SHP77 (cell line): ENCODE results near the gene SRP54.
A peak's percentile ranks its signal among the peaks of the same experiment; 100 is the strongest.
"Not testable (repeated sequence)": the region's sequence is repeated elsewhere in the genome, so short reads cannot be mapped to it uniquely, and the experiment has no call there.

Experiments
- DNase-seq, 2 experiments: peaks; one replicate each; lab custom pipeline; 2025; lab: John Stamatoyannopoulos, UW

SRP54 gene

GRCh38 chr14:34982421-34983147, at the start of gene SRP54:
Gene SRP54 (plus strand): TSS chr14:34982992. CDS start chr14:34996710, 13,718 bp downstream.
- DNase-seq, result peak; percentile 99

GRCh38 chr14:34933301-34933700, 49.5 kb upstream of the SRP54 start:
- DNase-seq, result no peak

- DNase-seq, result no peak
Observed at GRCh38 chr14:34935488-34935887, 47.3 kb upstream of the SRP54 start.

GRCh38 chr14:34937442-34937841, 45.4 kb upstream of the SRP54 start:
- no peak for DNase-seq

- DNase-seq, result no peak
Observed at GRCh38 chr14:34937876-34938275, 44.9 kb upstream of the SRP54 start.

- no peak for DNase-seq
Observed at GRCh38 chr14:34943506-34943905, 39.3 kb upstream of the SRP54 start.

- DNase-seq, result no peak
Observed at GRCh38 chr14:34944744-34945143, 38.0 kb upstream of the SRP54 start.

DNA sequence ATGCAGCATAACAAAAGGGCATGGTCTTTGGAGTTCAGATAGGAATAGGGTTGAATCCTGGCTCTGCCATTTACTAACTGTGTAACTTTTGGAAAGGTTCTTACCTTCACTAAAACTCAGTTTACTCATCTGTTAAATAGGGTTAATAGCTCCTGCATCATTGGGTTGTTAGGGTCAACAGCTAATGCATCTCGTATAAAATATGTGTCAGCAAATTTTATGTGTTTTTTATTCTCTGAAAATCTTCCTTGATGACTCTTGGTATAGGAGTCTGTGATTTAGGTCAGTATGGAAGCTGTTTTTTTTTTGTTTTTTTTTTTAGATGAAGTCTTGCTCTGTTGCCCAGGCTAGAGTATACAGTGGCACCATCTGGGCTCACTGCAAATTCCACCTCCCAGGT, 36.1 kb upstream of the SRP54 start:
- DNase-seq, result no peak

DNA sequence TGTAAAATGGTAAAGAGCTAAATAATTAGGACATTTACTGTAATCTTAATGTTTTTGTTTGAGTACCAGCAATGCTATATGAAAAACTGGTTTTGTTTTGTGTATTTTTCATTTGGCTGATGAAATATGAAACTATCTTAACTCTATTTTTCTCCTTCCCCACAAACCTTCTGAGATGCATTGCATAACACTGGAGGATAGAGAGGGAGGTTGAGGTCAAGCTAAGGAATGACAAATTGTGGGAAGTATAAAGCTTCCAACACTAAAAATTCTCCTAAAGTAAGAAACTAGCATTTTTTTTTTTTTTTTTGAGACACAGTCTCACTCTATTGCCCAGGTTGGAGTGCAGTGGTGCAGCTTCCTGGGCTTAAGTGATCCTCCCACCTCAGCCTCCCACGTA, 31.5 kb upstream of the SRP54 start:
- no peak for DNase-seq

DNA sequence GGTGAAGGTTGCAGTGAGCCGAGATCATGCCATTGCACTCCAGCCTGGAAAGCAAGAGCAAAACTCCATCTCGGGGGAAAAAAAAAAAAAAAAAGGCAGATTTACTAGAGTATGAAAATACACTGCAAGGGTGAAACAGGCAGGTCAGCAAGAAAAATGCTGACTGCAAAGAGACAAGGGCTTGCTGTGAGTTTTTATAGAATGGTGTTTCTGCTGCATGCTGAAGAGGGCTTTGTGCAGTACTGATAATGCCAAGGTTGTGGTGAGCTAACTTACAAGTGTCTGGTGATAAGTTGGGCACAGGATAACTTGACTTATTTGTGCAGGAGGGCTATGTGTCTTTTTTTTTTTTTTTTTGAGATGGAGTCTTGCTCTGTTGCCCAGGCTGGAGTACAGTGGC, 25.9 kb upstream of the SRP54 start:
- DNase-seq, result no peak

GRCh38 chr14:34957771-34958286, 25.0 kb upstream of the SRP54 start:
- no peak for DNase-seq

- not testable (repeated sequence) for DNase-seq
Observed at GRCh38 chr14:34962106-34962505, 20.7 kb upstream of the SRP54 start.

DNA sequence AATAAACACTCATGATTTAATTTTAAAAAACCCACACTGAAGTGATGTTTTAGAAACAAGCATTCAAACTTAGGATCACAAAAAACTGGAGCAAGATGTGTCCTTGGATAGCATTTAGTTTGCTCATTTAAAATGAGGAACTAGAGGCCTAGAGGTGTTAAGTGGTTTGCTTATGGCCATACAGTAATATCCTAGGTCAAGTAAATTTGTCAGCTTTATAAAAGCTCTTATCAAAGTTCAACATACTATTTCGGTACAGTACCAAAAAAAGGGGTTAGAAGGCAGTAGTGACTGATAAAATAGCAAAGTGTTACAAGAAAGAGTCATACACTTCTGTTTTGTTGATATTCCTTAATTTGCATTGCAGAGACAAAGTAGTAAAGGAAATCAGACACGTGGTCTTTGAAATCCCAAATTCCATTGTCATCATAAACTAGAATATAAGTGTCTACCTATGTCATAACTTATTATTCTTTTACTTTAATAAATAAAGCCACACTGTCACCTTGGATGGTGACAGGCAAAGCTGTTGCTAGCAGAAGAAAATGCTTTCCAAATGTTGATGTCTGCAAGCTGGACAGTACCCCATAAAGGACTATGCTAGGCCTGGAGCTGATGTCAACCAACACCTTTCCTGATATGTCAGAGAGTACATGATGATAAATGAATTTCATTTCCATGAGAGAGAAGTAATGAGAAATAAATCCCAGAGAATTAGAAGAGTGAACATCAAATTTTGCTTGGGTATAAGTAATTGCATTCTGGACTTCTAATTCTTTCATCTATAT, 17.6 kb upstream of the SRP54 start:
- no peak for DNase-seq

DNA sequence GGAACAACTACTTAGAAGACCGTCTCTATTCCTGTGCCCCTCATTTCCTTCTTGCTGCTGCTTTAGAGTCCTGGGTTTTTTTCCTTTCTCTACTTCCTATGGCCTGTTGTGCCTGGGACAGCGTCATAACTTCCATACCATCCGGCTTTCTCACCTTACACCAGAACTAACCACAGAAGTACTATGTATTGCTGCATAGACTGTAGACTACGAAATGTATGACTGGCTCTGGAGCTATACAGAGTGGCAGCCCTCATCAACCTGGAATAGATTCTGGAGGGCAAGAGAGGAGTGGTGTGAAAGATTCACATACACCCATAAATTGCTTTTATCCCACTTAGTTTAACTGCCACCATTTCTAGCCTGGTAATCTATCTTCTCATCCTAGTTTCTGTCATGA, 16.9 kb upstream of the SRP54 start:
- no peak for DNase-seq

- no peak for DNase-seq
Observed at GRCh38 chr14:34966413-34966812, 16.4 kb upstream of the SRP54 start.

DNA sequence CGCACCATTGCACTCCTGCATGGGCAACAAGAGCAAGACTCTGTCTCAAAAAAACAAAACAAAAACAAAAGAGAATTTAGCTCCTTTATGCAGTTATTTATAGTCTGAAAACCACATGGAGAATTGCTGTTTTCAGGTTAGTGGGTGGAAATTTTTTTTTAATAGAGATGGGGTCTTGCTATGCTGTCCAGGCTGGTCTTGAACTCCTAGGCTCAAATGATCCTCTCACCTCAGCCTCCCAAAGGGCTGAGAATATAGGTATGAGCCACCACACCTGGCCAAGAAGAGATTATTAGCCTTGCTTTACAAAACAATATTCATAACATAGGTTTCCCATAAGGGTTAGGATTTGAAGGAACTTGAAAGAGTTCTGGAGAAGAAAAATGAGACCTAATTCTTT, 12.1 kb upstream of the SRP54 start:
- DNase-seq, result no peak

GRCh38 chr14:34971381-34971780, 11.4 kb upstream of the SRP54 start:
- no peak for DNase-seq

DNA sequence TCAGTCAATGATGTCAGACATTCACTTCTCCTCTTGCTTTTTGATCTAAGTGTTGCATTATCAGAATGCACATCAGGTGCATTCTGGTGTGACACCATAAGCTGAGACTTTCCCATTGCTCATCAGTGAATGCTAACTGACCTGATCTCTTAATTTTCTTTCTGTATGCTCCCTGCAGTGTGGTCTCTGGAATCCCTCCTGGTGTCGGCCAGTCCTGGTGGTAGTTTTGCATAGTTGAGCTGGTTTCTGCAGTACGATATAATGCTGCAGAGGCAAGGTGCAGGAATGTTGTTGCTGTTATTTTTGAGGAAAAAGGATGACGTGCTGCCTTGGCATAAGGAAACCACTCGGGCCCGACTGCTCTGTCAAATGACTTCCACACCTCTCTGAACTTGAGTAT, 11.0 kb upstream of the SRP54 start:
- no peak for DNase-seq

DNA sequence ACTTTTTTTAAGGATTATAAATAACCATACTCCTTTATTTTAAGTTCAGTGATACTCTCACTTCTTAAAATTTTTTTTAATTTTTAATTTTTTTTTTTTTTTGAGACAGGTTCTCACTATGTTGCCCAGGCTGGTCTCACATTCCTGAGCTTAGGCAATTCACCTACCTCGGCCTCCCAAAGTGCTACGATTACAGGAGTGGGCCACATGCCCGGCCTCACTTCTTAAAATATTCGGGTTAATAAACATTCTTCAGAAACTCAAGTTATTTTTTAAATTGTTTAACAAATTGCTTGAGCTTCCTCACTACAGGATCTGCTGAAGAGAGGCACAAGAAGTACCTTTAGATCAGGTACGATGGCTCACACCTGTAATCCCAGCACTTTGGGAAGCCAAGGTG, 4.3 kb upstream of the SRP54 start:
- DNase-seq, result no peak

DNA sequence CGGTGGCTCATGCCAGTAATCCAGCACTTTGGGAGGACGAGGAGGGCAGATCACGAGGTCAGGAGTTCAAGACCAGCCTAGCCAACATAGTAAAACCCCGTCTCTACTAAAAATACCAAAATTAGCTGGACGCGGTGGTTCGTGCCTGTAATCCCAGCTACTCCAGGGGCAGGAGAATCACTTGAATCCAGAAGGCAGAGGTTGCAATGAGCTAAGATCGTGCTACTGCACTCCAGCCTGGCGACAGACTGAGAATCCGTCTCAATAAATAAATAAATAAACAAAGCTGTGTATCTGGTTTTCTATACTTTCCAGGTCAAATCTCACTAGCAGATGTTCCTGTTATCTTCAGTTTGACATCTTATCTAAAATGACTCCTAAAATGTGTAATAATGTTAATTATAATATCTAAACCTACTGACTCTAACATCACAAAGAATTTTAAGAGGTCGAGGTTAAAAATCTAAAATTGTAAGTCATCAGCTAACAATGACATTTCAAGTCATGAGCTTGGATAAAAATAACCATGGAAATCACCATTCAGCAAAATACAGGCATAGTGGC, 2.4 kb upstream of the SRP54 start:
- DNase-seq, result no peak

DNA sequence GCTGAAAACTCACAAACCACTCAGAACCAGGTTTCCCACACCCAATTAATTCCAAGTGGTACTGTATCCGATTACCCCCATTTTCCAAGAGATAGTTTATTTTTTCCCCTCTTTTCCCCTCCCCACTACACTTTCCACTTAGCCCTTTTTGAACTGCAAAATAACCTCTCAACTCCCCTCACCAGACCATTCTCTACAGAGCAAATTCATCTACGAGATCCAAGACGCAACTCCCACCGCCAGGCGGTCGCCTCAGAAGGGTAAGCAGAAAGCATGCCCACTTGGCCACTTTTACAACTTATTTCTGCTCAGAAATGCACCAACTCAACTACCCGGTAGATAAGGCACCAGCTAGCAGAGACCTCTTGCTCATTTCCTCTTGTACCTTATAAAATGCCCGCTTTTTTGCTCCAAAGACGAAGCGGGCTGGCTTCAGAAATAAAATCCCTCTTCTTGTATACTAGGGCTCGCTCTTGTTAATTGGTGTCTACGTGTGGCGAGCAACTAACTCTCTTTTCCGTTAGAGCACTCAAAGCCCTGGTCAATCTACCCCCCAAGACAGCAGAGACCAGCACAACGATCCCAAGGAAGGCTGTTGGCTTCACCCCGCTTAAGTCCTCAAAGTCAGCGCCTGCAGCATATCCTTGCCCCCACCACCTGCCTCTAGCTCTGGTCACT, 910 bp upstream of the SRP54 start:
- peak; percentile 40 to 48 for DNase-seq

- peak in 1 of 2 experiments; percentile 67 for DNase-seq
Observed at GRCh38 chr14:34983148-34983760, 462 bp downstream of the SRP54 start.
